Bladder microvascular endothelial cell (primary cell): ENCODE results near the gene ST3GAL2. TPM values are rescaled to one million over a fixed set of nuclear protein-coding genes. Genes with fewer than 3 reads are reported as not detected.

Experiments
- total RNA-seq: library from RNA; depleted of rRNA; stranded (reverse); fragments of >200 nt; gene quantifications from 2 replicates; pipeline ENCODE4 v1.2.3, GENCODE V29; 2014

ST3GAL2 gene, protein sequence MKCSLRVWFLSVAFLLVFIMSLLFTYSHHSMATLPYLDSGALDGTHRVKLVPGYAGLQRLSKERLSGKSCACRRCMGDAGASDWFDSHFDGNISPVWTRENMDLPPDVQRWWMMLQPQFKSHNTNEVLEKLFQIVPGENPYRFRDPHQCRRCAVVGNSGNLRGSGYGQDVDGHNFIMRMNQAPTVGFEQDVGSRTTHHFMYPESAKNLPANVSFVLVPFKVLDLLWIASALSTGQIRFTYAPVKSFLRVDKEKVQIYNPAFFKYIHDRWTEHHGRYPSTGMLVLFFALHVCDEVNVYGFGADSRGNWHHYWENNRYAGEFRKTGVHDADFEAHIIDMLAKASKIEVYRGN
- 32.7 and 59.7 TPM in 2 replicates for total RNA-seq

DNA sequence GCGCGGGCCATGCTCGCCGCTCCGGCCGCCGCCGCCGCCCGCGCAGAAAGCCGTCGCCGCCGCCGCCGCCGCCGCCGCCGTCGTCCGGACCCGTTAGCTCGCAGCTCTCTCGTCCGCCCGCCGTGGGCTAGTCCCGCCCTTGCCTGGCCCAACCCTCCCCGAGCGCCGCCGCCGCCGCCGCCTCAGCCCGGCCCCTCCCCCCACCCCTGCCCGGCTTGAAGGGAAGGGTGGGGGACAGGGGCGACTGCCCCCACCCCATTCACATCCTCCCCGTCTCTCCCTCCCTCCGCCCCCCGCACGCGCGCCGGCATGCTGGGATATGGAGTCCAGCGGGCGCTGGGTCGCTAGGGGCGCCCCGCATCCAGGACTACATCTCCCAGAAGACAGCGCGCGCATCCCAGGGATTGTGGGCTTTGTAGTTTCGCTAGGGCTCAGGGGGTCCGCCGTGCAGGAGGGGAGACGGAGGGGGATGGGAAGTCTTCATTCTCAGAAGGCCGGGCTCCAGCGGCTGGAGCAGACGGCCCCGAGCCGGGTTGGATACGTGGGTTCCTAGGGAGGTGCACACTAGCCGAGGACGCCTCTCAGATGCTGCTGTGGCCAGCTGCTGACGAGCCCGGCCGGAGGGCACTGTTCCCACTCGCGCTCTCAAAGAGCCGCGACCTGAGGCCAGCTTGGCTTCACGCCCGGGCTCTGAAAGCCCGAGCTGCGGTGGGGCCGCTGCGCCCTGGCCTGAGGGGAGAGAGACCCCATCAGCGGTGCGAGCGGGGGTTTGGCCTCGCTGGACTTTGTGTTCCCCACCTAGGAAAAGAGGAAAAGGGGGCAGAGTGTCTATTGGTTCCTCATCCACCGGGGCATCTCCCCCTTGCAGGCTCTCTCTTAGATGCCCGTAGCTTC, at the start of gene ST3GAL2:
Gene ST3GAL2 (minus strand): TSS at position 132 of the 894 bp plus-strand sequence. CDS start 40,570 bp downstream, outside the sequence.

DNA sequence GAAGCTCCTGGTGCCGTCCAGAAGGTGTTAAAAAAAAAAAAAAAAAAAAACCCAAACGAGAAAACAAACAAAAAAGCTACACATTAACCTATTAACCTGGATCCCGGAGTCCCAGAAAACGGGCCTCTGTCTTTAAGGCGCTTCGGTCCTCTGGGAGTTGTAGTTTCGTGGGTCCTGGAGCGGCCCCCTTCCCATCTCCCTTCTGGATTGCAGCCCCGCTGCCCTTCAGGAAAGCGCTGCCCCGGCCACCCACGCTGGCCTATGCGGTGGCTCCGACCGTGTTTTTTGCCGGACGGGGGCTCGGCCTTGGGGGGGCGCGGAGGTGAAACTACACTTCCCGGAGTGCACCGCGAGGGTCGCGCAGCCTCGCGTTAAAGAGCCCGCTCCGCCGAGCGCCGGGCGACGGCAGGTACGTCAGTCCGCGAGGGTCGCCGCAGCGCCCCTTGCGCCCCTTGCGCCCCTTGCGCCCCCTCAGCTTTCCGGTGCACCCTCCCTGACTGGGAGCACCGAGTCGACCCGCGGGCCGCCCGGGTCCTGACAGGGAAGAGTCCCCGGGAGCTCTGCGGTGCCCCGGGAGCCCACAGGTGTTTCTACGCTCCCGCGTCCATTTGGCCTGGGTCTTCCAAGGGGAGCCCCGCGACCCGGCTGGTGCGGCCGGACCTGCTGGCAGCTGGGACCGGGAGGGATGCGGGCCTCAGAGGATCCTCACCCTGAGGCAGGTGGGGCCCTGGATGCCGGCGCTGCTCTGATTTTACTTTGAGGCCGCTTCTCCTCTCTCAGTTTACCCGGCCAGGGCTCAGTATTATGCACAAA, 15.5 kb upstream of the ST3GAL2 start, which contains the start of gene FCSK:
Gene FCSK (plus strand): TSS at position 374 of the 813 bp plus-strand sequence. CDS start 8,596 bp downstream, outside the sequence.

Other genes starting within 250 kb of the ST3GAL2 start
- gene EXOSC6, start 187.2 kb downstream of the ST3GAL2 start, total RNA-seq, result 25.1 and 39.4 TPM in 2 replicates
- gene AARS1, start 149.6 kb downstream of the ST3GAL2 start, total RNA-seq, result 88.9 and 139 TPM in 2 replicates
- 22.7 TPM in 2 replicates for gene DDX19B, start 139.9 kb downstream of the ST3GAL2 start, total RNA-seq
- 23.5 and 46.7 TPM in 2 replicates for gene DDX19A, start 92.2 kb downstream of the ST3GAL2 start, total RNA-seq
- gene FCSK, start 15.5 kb upstream of the ST3GAL2 start, total RNA-seq, result 7.6 and 12.0 TPM in 2 replicates
- 87.1 and 89.4 TPM in 2 replicates for gene COG4, start 84.5 kb upstream of the ST3GAL2 start, total RNA-seq
- gene SF3B3, start 84.7 kb upstream of the ST3GAL2 start, total RNA-seq, result 39.0 and 148 TPM in 2 replicates
- 1.3 and 14.3 TPM in 2 replicates for gene IL34, start 207.5 kb upstream of the ST3GAL2 start, total RNA-seq
- 15.7 and 36.9 TPM in 2 replicates for gene MTSS2, start 247.0 kb upstream of the ST3GAL2 start, total RNA-seq